WI38 (cell line): Measurements from ENCODE around the gene CLCA1.

Source experiments
- H3K4me3 ChIP-seq: 2 replicates; pipeline ENCODE4 v1.5.1; 2011; ENCODE audit warnings: low read depth, mild to moderate bottlenecking, control low read depth, low read length
- CTCF ChIP-seq: IDR thresholded peaks from 2 replicates; pipeline ENCODE4 v1.5.1; 2012; ENCODE audit warnings: low read depth, mild to moderate bottlenecking, control low read depth, low read length

The CLCA1 gene

GRCh38 chr1:86546787-86547221 lies 78.1 kb downstream of the CLCA1 start, which contains the start of gene CLCA4:
CLCA4 (plus strand) TSS chr1:86547078; CDS start chr1:86547120, 42 bp downstream.
- no peak for TF ChIP-seq CTCF
- H3K4me3 ChIP-seq: no peak within 1 kb of the TSS

GRCh38 chr1:86548839-86549238 lies 80.1 kb downstream of the CLCA1 start:
- H3K4me3 ChIP-seq: no peak overlapping the region
- no peak for TF ChIP-seq CTCF
